Kidney (tissue), 14 donors: ENCODE data around the gene RFESD. TPM values are rescaled to one million over a fixed set of nuclear protein-coding genes. Genes with fewer than 3 reads are reported as not detected.

Experiments used
- DNase-seq, 5 donors: peaks; one replicate each; pipeline ENCODE4 v3.0.0-alpha.2; 2013 to 2020
- FAIRE-seq: peaks from 2 replicates; lab custom pipeline; 2012; peaks lifted over from hg19 to GRCh38; lab: Jason Lieb, UNC
- H3K27ac ChIP-seq, 2 donors: one replicate each; pipeline ENCODE4 v1.7.0; 2013; ENCODE audit warnings: low read depth in 2 of 2, low read length in 2 of 2, inconsistent platforms in 1 of 2
- H3K27me3 ChIP-seq: one replicate; pipeline ENCODE4 v1.7.1; 2013; ENCODE audit warnings: low read length, inconsistent platforms; ENCODE audit not compliant: control insufficient read depth, insufficient read depth
- H3K36me3 ChIP-seq, 3 donors: one replicate each; pipeline versions ENCODE4 v1.7.0 to v1.7.1; 2013; ENCODE audit warnings: low read length in 3 of 3, control low read depth in 1 of 3, inconsistent platforms in 1 of 3; ENCODE audit not compliant: insufficient read depth in 3 of 3, control insufficient read depth in 2 of 3
- H3K4me1 ChIP-seq, 3 donors: one replicate each; pipeline versions ENCODE4 v1.7.0 to v1.7.1; 2013; ENCODE audit warnings: low read length in 3 of 3, inconsistent platforms in 1 of 3, low read depth in 1 of 3; ENCODE audit not compliant: control insufficient read depth in 2 of 3, insufficient read depth in 2 of 3
- H3K4me3 ChIP-seq, 3 donors: one replicate each; pipeline versions ENCODE4 v1.7.0 to v1.8.1; 2013; ENCODE audit warnings: low read length in 3 of 3, control low read depth in 1 of 3, inconsistent platforms in 1 of 3
- H3K9ac ChIP-seq, 3 donors: one replicate each; pipeline versions ENCODE4 v1.7.0 to v1.7.1; 2013; ENCODE audit warnings: low read length in 3 of 3, control low read depth in 1 of 3, inconsistent platforms in 1 of 3
- H3K9me3 ChIP-seq, 3 donors: one replicate each; pipeline versions ENCODE4 v1.7.0 to v1.7.1; 2013; ENCODE audit warnings: low read length in 3 of 3, control low read depth in 1 of 3, inconsistent platforms in 1 of 3; ENCODE audit not compliant: control insufficient read depth in 2 of 3, insufficient read depth in 1 of 3
- CTCF ChIP-seq: IDR thresholded peaks from 3 replicates; pipeline ENCODE4 v1.5.1; 2012; ENCODE audit warnings: mild to moderate bottlenecking, moderate library complexity, borderline replicate concordance; ENCODE audit not compliant: insufficient read depth; ENCODE audit errors: extremely low read depth
- intact Hi-C: fragments of 100-400 bp; cut with DNase I; formaldehyde crosslinking; loops from one replicate; pipeline ENCODE4 v1.11.1; 2022
- polyA plus RNA-seq: library from polyadenylated mRNA; stranded (reverse); fragments of 350-450 nt; fragmentation: Illumina TruSeq; extraction: RNeasy Lipid Tissue Mini Kit (QIAGEN cat#74804); gene quantifications from one replicate; pipeline ENCODE4 v1.2.3, GENCODE V29; 2014; ENCODE audit warnings: low read depth, low replicate concordance; ENCODE audit not compliant: insufficient read depth
- total RNA-seq: library from RNA; stranded (reverse); fragmentation: NEBNext Ultra II Directional; extraction: Animal tissue kit (Norgen Biotek cat#: 25700); gene quantifications from one replicate; pipeline ENCODE4 v1.2.1, GENCODE V29; 2021
- donor health status: control.
- donor health status: control.
- donor health status: control.
- donor health status: control.
- donor health status: control.
- donor health status: DM: yes; HTN: yes; CAD: no.
- donor health status: Normal renal cell carcinoma (clear cell type).

RFESD gene
- total and polyA plus RNA-seq, 2 donors from 2014 or later = 2.6 to 4.0 TPM

- intact Hi-C loops = no loop called here
- H3K27ac ChIP-seq = no peak overlapping the region
- H3K36me3 ChIP-seq = no peaks in the 10 kb centered on the region
- DNase-seq (no peak), FAIRE-seq (no peak)
- H3K9ac ChIP-seq = no peak overlapping the region
- TF ChIP-seq CTCF = no peak
- H3K9me3 ChIP-seq = no peaks in the 10 kb centered on the region
- no peak overlapping the region for H3K4me3 ChIP-seq
- H3K4me1 ChIP-seq = peaks cover 0 to 2% (median 0%) of the 10 kb centered on the region in 3 donors
- H3K27me3 ChIP-seq = no peaks in the 10 kb centered on the region
Measured at GRCh38 chr5:95668728-95669127, 22.2 kb downstream of the RFESD start.

- H3K9ac ChIP-seq = no peak overlapping the region
- H3K27me3 ChIP-seq = no peaks in the 10 kb centered on the region
- no peaks in the 10 kb centered on the region for H3K4me1 ChIP-seq
- intact Hi-C loops = no loop called here
- H3K27ac ChIP-seq = no peak overlapping the region
- no peaks in the 10 kb centered on the region for H3K9me3 ChIP-seq
- H3K36me3 ChIP-seq = no peaks in the 10 kb centered on the region
- TF ChIP-seq CTCF = no peak
- no peak overlapping the region for H3K4me3 ChIP-seq
- DNase-seq = peak in 2 of 5 donors; percentile 9 to 77
- no peak for FAIRE-seq
Measured at GRCh38 chr5:95669540-95669939, 23.0 kb downstream of the RFESD start.

- FAIRE-seq = no peak
- intact Hi-C loops = no loop called here
- no peak overlapping the region for H3K27ac ChIP-seq
Measured at GRCh38 chr5:95669985-95670384, 23.4 kb downstream of the RFESD start.

More at GRCh38 chr5:95669985-95670384, 23.4 kb downstream of the RFESD start:
- DNase-seq = no peak
- H3K4me3 ChIP-seq = no peak overlapping the region
- no peak overlapping the region for H3K9ac ChIP-seq
- no peaks in the 10 kb centered on the region for H3K27me3 ChIP-seq
- H3K9me3 ChIP-seq = no peaks in the 10 kb centered on the region
- TF ChIP-seq CTCF = no peak
- H3K36me3 ChIP-seq = no peaks in the 10 kb centered on the region
- no peaks in the 10 kb centered on the region for H3K4me1 ChIP-seq
